GM12875 (cell line): ENCODE measurements around the gene MBNL2.

Source experiments
- H3K4me3 ChIP-seq: one replicate; pipeline ENCODE4 v1.5.1; 2011; ENCODE audit warnings: low read depth, low read length, control low read depth
- CTCF ChIP-seq: IDR thresholded peaks from 2 replicates; pipeline ENCODE4 v1.5.1; 2011; ENCODE audit warnings: low read depth, mild to moderate bottlenecking, control low read depth, inconsistent platforms, low read length, moderate library complexity, borderline replicate concordance; ENCODE audit not compliant: insufficient read depth

The MBNL2 gene

GRCh38 chr13:97231829-97232196, 9.7 kb downstream of the MBNL2 start:
- no peak overlapping the region for H3K4me3 ChIP-seq
- TF ChIP-seq CTCF, result no peak

DNA sequence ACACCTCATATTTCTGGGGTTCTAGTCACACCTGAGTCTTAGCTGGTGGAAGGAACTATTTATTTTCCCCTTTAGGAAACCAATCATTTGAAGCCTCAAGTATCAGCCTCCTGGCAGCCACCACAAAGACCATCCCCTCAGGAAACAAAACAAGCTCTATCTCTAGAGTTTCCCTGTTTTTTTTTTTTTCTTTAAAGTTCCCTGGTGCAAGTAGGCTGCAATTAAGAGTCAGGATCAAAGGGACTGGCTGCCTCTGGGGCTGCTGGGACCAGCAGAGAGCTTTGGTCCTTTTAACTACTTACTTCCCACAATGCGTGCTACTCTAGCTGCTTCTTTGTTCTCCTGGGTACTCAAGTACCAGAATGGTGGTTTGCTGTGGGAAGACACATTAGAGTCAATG, 11.4 kb downstream of the MBNL2 start:
- no peak for TF ChIP-seq CTCF
- H3K4me3 ChIP-seq, result no peak overlapping the region

DNA sequence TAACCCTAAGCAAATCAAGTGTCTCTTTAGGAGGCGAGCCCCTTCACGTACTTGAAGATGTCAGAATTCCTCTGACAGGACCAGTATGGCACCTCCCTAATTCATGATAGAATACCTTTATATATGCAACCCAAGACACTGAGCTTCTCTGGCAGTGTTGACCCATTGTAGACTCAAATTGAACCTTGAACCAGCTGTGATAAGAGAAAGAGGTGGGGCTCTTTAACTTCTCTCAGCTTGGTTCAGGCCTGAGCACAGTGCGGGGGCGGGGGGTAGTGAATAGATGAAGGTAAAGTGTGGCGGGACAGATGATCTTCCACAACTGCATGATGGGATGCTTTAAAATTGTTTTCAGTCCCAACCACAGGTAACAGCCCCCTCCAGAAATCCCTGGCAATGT, 12.1 kb downstream of the MBNL2 start:
- no peak overlapping the region for H3K4me3 ChIP-seq
- TF ChIP-seq CTCF, result no peak

- no peak for TF ChIP-seq CTCF
- H3K4me3 ChIP-seq, result no peak overlapping the region
Measured at GRCh38 chr13:97234742-97235141, 12.6 kb downstream of the MBNL2 start.

DNA sequence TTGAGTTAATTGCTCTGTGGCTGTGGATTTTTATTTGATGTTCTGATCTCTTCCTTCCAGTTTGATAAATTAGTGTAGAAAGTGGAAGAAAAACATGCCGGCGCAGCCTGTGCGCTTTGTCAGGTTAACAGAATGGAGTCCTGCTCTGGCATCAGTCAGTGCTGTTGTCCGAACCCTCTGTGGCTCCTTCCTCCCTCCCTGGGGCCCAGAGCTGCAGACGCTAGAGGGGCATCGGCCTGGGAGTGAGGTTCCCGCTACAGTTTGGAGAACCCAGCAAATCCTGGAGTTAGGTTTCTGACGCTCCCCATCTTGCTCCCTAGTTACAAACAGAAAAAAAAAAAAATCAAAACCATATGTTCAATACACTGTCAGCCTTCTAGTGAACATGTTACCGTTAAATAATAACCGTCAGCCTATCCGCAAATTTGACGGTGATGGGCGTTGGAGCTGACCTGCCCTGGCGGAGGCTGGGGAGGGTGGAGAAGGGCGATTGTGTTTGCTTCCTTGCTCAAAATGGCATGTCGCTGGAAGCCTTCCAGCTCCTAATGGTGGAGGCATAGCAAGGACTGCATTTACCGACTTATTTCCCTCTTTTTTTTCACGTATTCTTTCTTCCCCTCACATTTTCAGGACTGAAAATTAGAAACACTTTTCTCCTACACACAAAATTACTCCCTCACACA, 13.6 kb downstream of the MBNL2 start:
- H3K4me3 ChIP-seq, result no peak overlapping the region
- no peak for TF ChIP-seq CTCF

DNA sequence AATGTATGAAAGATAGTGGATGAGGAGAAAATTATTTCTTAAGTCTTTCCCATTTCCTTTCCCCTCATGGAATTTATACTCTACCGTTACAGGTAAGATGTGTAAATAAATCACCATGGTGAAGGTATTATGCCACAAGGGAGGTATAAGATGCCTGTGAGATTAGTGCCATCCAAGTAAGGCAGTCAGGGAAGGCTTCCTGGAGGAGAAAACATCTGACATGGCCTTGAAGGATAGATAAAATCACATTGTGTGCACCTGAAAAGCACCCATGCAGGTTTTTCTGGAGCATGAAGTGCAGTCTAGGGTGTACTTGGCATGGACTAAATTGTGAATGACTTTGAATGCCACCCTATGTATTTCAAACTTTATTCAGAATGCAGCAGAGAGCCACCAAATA, 15.3 kb downstream of the MBNL2 start:
- no peak for TF ChIP-seq CTCF
- no peak overlapping the region for H3K4me3 ChIP-seq

- H3K4me3 ChIP-seq, result no peak overlapping the region
- TF ChIP-seq CTCF, result no peak
Measured at GRCh38 chr13:97238432-97238831, 16.3 kb downstream of the MBNL2 start.
